GM19238 (cell line): ENCODE measurements around the gene CST11.
"Not testable (repeated sequence)": the region's sequence is repeated elsewhere in the genome, so short reads cannot be mapped to it uniquely, and the experiment has no call there.

Experiments used
- DNase-seq: peaks from one replicate; pipeline ENCODE4 v3.0.0; 2011; ENCODE audit warnings: low spot score; ENCODE audit not compliant: insufficient read length

CST11 gene, protein sequence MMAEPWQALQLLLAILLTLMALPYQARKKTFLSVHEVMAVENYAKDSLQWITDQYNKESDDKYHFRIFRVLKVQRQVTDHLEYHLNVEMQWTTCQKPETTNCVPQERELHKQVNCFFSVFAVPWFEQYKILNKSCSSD

DNA sequence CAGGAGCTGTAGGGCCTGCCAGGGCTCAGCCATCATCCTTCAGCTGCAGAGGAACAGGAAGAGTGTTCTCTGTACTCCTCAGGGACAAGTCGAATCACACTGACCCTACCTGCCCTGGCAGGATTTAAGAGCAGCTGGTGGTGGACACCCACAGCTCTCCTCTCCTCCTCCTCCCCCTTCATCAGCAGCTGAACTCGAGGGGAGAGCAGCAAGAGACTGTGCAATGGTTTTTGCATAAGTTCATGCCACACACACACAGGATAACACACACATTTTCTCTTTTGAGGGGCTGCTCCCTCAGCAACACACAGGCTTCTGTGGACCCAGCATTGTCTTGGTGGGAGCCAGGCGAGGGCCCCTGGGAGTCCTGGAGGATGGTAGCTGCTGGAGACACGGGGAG, at the start of gene CST11:
Gene CST11, minus strand, starts transcription at position 101 of the 400 bp plus-strand sequence. Its CDS starts 65 bp downstream, at position 36.
- DNase-seq, result no peak

DNA sequence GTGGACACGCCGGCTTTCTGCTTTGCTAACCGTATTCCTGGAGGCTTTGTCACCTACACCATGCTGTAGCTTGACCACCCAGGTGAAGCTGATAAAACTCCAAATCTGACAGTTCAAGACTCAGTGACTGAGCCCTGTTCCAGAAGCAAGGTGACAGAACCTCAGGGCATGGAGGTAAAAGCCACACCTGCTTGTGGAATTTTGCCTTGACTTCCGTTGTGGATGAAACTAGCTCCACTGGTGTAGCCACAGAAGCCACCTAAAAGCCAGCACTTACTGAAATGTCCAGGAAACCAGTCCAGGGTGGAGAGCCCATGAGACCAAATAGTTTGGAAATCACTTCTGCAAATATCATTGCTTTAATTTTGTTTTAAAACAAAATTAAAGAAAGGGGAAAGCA, 49.2 kb upstream of the CST11 start:
- no peak for DNase-seq

GRCh38 chr20:23497536-23497935, 44.9 kb upstream of the CST11 start:
- DNase-seq, result no peak

DNA sequence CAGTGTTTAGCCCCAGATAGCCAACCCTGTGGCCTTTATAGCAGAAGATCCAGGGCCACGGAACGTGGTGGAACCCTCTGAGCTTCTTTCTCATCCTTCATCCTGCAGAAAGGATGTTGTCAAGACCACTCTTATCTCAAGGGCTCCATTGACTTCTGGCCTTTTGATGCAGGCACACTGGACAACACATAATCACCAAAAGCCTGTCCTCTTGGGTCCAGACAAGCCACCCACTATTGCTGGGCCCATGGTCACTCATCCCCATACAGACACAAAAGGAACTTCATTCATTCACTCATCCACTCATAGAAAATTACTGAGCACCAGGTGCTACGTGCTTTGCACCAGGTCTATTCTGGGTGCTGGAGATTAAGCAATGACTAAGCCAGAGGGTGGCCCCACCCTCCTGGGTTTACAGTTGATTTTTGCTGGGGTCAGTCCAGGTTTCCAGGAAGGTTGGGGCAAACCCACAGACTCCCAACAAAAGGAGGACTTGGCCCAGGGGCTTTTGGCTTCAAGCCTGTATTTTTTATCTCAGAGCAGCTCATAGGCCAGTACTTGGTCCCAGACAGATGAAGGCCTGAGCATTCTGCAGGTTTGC, 40.6 kb upstream of the CST11 start:
- no peak for DNase-seq

- DNase-seq, result no peak
Observed at GRCh38 chr20:23492292-23492691, 39.6 kb upstream of the CST11 start.

DNA sequence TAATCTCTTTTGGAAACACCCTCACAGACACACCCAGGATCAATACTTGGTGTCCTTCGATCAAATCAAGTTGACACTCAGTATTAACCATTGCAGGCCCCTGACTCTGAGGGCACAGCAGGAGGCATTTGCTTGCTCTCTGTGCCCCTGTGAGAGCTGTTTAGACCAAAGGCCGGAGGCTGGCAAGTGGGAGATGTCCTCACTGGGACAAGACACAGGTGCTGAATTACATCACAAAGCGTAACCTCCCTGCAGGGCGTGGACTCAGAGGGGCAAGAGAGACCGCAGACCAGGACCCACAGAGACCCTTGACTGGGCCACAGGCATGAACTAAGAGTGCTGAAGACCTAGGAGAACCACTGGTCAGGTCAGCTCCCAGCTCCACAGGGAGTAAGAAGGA, 38.1 kb upstream of the CST11 start, which contains the start of gene CST8:
Gene CST8, plus strand, starts transcription at position 301 of the 400 bp plus-strand sequence. CDS start 551 bp downstream, outside the sequence.
- DNase-seq, result no peak

DNA sequence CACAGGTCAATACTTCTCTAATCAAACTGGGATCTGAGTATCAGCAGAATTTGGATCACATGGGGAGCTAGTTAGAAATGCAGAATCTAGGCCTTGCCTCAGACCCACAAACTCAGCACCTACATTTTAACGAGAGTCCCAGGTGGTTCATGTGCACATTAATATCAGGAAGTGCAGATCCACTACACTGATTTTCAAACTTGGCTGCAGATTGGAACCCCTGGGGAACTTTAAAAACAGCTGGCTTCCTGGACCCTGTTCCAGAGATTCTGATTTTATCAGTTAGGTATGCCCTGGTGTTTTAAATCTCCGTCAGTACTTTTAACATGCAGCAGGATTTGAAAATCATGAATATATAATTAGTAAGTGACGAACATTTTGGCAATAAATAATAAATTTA, 36.3 kb upstream of the CST11 start:
- no peak for DNase-seq

DNA sequence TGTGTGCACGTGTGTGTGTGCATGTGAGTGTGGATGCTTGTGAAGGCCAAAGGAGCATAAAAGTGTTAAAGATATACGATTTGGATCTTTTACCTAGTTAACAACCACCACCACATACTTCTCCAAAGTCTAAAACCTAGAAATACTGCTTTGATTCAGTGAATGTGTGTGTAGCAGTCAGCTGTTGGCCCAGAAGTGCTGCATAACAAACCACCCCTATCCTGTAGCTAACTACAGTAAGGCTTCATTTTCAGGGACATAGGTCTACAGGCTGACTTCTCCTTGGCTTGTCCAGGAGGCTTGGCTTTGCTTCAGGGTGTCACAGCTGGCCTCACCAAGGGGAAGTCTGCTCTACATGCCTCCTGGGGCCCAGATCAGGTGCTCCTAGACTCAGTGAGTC, 35.8 kb upstream of the CST11 start:
- no peak for DNase-seq

DNA sequence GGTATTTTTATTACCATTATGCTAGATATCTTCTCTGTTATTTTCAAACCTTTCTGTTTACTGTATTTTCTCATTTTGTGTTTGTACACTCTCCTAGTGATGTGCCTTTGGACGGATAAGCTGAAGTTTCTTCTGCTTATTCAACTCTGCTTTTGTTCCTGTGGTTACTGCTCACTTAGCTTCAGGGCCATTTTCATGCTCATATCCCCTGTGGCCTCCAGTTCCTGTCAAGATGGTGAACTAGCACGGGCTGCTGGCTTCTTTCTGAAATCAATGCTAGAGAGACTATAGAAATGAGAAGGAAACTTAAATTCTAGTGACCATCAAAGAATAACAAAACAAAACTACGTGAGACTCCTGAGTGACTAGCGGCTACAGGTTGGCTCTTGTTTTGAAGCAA, 31.4 kb upstream of the CST11 start:
- no peak for DNase-seq

GRCh38 chr20:23482138-23482537, 29.5 kb upstream of the CST11 start:
- no peak for DNase-seq

- DNase-seq, result no peak
Observed at GRCh38 chr20:23479043-23479442, 26.4 kb upstream of the CST11 start.

GRCh38 chr20:23477223-23477622, 24.5 kb upstream of the CST11 start:
- DNase-seq, result no peak

GRCh38 chr20:23476015-23476754, 23.5 kb upstream of the CST11 start:
- DNase-seq, result no peak

GRCh38 chr20:23475395-23475794, 22.7 kb upstream of the CST11 start:
- DNase-seq, result no peak

DNA sequence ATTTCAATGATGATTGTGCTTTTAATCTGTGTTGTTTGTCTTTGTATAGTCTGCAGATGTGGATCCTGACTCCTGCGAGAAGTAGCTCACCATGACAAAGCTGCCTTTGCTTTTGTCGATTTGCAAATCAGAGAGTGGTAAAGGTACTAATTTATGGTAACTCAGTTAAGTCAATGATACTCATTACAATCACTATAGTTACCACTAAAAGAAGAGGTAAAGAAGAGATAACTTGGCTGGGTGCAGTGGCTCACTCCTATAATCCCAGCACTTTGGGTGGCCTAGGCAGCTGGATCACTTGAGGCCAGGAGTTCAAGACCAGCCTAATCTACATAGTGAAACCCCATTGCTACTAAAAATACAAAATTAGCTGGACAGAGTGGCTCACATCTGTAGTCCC, 20.6 kb upstream of the CST11 start:
- DNase-seq, result not testable (repeated sequence)

DNA sequence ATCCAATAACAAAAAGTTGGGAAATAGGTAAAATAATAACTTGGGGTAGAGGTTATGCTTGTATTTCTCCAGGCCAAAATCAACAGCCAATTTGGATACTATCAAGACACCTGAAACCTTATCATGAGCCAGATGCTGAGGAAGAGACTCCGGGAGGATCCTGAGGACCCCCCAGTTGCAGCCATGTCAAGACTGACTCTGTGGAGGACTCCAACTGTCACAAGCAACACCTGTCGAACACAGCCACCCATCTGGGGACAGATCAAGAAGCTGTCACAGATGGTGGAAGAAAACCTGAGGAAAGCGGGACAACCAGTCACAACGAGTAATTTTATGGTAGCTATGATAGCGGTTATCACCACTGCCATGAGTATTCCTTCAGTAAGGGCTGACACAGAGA, 19.6 kb upstream of the CST11 start:
- DNase-seq, result not testable (repeated sequence)

GRCh38 chr20:23466961-23467360, 14.3 kb upstream of the CST11 start:
- DNase-seq, result not testable (repeated sequence)

DNA sequence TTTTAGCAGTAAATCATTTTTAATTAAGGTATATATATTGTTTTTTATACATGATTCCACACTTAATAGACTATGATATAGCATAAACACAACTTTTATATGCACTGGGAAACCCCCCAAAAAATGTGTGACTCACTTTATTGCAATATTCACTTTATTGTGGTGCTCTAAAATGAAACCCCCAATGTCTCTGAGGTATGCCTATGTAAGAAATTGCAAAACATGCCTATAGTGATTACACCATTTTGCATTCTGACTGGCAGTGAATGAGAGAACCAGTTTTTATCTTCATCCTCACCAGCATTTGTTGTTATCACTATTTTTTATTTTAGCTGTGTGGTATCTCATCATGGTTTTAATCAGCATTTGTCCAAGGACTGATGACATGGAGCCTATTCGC, 8.5 kb upstream of the CST11 start:
- DNase-seq, result no peak

GRCh38 chr20:23459461-23460150, 6.9 kb upstream of the CST11 start:
- no peak for DNase-seq

DNA sequence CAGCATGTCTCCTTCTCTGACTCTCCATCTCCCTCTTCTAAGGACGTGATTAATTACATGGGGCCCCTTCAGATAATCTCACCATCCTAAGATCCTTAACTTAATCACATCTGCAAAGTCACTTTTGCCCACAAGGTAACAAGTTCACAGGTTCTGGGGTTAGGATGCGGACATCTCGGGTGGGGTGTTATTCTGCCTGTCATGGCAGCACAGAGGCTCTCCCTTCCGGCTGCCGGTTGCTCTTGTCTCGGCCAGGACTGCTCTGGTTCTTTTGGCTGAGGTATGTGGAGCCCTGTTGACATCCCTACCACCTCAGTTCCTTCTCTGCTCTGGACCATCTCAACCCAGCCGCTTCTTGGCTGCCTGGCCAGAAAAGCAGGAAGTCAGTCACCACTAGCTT, 4.2 kb upstream of the CST11 start:
- DNase-seq, result no peak

DNA sequence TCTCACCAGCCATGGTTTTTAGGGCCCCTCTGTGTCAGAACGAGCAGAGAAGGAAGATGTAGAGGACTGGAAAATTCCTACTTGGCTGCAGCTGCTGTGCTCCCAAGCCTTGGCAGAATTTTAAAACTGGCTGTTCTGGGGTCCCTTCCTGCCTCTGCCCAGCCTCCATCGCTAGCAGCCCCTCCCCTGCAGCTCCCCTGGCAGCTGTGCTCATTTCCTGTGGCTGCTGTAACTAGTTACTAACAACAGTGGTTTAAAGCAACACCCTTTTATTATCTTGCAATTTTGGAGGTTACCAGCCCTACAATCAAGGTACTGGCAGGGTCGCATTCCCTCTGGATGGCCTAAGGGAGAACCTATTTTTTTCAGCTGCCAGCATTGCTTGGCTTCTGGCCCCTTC, 3.7 kb upstream of the CST11 start:
- no peak for DNase-seq

GRCh38 chr20:23455639-23456038, 3.0 kb upstream of the CST11 start:
- no peak for DNase-seq
